Glutamatergic neuron (in vitro differentiated cells): ENCODE results near the gene TMEM250. TPM values are rescaled to one million over a fixed set of nuclear protein-coding genes. Genes with fewer than 3 reads are reported as not detected.

Source experiments
- DNase-seq: peaks from one replicate; pipeline ENCODE4 v3.0.0; 2022
- H3K27ac Mint-ChIP-seq: one replicate; pipeline ENCODE4 v1.8.0; 2020; ENCODE audit warnings: mild to moderate bottlenecking, mixed read lengths, inconsistent platforms; ENCODE audit not compliant: unreplicated experiment
- H3K27me3 Mint-ChIP-seq: one replicate; pipeline ENCODE4 v1.8.0; 2020; ENCODE audit warnings: mild to moderate bottlenecking, moderate library complexity, mixed read lengths, inconsistent platforms; ENCODE audit not compliant: unreplicated experiment
- H3K36me3 Mint-ChIP-seq: one replicate; pipeline ENCODE4 v1.8.0; 2020; ENCODE audit warnings: mild to moderate bottlenecking, mixed read lengths, inconsistent platforms; ENCODE audit not compliant: unreplicated experiment
- H3K4me1 Mint-ChIP-seq: one replicate; pipeline ENCODE4 v1.8.0; 2020; ENCODE audit warnings: mild to moderate bottlenecking, low read depth, mixed read lengths, inconsistent platforms; ENCODE audit not compliant: unreplicated experiment
- H3K4me3 Mint-ChIP-seq: one replicate; pipeline ENCODE4 v1.8.0; 2020; ENCODE audit warnings: mild to moderate bottlenecking, mixed read lengths, inconsistent platforms; ENCODE audit not compliant: unreplicated experiment
- H3K9me3 Mint-ChIP-seq: one replicate; pipeline ENCODE4 v1.8.0; 2020; ENCODE audit warnings: mild to moderate bottlenecking, moderate library complexity, mixed read lengths, inconsistent platforms; ENCODE audit not compliant: unreplicated experiment
- total RNA-seq: library from RNA; stranded (reverse); fragmentation: NEBNext Ultra II Directional; extraction: Animal tissue kit (Norgen Biotek cat#: 25700); gene quantifications from one replicate; pipeline ENCODE4 v1.2.1, GENCODE V29; 2021; ENCODE audit not compliant: unreplicated experiment
- TF ChIP-seq, protein P1 (sequence below): fragments of 200-600 bp; sonication (generic); IDR thresholded peaks from one replicate; pipeline ENCODE4 v1.5.0; 2021; ENCODE audit not compliant: partially characterized antibody, unreplicated experiment

The TMEM250 gene
- total RNA-seq, 1 donor from 2014 or later: 16.0 TPM

DNA sequence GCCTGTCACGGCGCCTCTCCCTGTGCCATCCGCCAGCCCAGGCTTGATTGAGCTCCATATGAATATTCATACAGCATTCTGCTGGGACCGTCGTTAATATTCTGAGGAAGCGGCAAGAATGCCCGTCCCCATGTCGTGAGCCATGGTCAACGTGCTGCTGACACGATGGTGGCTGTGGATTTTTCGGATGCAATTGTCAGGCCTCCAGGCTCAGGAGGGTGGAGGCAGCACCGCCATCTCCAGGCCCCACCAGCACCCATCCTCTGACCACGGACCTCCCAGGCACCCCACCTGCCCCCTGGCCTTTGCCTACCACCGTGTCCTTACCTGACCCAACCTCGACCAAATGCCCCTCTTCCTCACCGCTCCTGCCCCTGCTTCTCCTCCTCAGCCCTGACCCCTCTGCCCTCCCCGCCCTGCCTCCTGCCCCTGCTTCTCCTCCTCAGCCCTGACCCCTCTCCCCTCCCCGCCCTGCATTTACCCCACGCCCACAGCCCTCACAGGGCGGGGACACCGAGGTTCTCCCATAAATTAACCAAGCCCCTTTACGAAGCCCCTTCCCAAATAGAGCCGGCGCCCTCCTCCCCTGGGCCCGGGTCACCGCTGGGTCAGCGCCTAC, 9.9 kb downstream of the TMEM250 start:
- DNase-seq: no peak
- Mint-ChIP-seq H3K36me3 (no peaks in the 10 kb centered on the region), H3K4me1 (peaks cover 23% of the 10 kb centered on the region), H3K27ac (peak overlapping the region; percentile 43), H3K4me3 (peak overlapping the region; percentile 15), H3K9me3 (no peaks in the 10 kb centered on the region), H3K27me3 (peaks cover 4% of the 10 kb centered on the region)
- TF ChIP-seq, protein P1, sequence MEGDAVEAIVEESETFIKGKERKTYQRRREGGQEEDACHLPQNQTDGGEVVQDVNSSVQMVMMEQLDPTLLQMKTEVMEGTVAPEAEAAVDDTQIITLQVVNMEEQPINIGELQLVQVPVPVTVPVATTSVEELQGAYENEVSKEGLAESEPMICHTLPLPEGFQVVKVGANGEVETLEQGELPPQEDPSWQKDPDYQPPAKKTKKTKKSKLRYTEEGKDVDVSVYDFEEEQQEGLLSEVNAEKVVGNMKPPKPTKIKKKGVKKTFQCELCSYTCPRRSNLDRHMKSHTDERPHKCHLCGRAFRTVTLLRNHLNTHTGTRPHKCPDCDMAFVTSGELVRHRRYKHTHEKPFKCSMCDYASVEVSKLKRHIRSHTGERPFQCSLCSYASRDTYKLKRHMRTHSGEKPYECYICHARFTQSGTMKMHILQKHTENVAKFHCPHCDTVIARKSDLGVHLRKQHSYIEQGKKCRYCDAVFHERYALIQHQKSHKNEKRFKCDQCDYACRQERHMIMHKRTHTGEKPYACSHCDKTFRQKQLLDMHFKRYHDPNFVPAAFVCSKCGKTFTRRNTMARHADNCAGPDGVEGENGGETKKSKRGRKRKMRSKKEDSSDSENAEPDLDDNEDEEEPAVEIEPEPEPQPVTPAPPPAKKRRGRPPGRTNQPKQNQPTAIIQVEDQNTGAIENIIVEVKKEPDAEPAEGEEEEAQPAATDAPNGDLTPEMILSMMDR: no peak

DNA sequence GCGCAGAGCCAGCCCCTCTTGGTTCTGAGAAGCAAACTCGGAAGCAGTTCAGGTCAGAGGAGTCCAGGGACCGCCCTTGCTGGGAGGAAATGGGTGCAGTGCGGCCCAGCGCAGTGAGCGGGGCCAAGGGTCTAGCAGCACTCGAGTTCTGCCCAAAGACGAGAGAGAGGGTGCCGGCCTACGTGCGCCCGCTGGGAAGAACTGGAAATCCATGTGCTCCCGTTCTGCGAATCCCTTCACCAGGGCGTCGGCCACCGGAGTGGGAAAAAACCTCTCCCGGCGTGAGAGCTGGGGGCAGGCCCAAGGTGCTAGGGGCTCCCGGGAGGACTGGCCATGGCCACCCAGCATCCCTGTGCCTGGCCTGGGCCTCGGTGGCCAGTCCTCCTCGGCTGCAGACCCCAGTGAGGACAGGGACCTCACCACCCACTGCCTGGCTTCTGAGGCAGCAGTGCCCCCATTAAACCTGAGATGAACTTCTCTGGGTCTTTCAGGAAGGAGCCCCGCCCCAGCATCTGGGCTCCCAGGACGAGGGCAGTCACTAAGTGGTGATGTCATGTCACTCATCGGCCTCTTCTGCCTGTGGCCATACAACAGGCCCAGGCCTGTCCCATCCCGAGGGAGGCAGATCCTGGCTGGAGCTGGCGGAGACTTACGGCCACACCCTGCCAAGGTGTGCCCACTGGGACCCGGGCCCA, 10.6 kb downstream of the TMEM250 start:
- no peaks in the 10 kb centered on the region for H3K9me3 Mint-ChIP-seq
- H3K27me3 Mint-ChIP-seq: peaks cover 4% of the 10 kb centered on the region
- TF ChIP-seq, protein P1: no peak
- peak overlapping the region; percentile 68 for H3K27ac Mint-ChIP-seq
- peak; percentile 71 for DNase-seq
- peaks cover 23% of the 10 kb centered on the region for H3K4me1 Mint-ChIP-seq
- H3K4me3 Mint-ChIP-seq: peak overlapping the region; percentile 15
- H3K36me3 Mint-ChIP-seq: no peaks in the 10 kb centered on the region

DNA sequence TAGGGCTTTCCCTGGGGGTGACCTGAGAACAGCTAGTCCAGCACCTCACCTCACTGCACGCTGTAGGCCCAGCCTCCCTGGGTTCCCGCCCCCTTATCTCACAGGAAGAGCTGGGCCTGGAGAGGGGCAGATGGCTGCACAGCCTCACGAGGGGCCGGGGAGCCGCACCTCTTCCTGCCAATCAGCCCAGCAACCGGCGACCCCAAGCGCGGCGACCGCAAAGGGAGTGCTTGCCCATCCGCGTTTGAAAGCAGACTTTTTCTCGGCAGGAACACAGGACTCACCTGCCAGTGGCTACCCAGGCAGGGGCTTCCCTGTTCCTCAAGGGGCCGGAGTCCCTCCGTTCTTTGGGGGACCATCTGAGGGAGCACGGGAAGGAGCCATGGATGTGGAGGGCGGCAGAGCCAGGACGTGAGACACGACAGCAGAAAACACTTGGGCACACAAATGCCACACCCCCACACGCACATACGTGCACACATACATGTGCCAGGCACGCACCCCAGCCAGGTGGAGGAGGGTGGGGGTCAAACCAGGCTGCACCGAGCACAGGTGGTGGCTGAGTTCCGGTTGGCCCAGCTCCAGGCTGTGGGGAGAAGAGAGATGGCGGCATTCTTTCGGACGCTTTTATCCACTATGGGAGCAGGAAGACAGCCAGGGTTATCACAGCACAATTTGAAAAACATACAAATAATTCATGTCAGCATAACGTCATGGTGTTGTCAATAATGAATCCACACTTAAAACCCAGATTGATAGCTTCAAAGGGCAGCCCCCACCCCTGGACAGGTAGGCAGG, 11.3 kb downstream of the TMEM250 start:
- Mint-ChIP-seq H3K4me1 (peaks cover 23% of the 10 kb centered on the region), H3K4me3 (no peak overlapping the region), H3K27ac (peak overlapping the region; percentile 68)

DNA sequence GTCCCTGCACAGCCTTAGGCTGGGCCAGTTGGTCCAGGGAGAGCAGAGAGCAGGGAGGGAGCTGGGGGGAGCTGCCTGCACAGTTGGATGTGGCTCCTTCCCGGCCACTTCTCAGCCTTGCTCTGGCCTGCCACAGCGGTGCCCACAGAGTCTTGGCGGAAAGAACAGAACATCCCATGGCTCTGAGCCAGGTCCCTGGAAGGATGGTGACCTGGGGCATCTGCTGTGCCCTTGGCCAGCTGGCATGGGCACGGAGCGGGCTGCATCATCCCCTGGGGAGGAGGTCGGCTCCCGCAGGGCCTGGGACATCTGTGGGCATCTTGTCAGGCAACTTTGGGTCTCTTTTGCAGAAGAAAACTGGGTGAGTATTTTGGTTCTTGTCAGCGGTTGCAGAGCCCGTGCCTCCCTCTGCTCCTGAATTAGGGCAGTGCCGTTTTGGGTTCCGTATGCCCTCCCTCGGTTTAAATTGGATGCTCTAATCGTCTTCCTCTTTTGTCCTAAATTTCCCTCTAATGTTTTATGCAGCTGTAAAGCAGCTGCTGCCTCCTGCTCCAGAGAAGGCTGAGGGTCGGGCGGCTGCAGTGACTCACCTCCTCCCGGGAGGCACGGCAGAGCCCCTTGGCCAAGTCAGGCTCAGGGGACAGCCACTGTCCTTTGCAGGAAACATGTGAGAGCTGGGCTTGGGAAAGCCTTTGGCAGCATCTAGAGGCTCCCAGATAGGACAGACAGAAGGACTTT, 13.1 kb downstream of the TMEM250 start:
- Mint-ChIP-seq H3K9me3 (no peaks in the 10 kb centered on the region), H3K27ac (peak overlapping the region; percentile 85)

More for the DNA sequence above, 11.3 kb downstream of the TMEM250 start:
- TF ChIP-seq, protein P1: no peak
- H3K36me3 Mint-ChIP-seq: no peaks in the 10 kb centered on the region
- H3K9me3 Mint-ChIP-seq: no peaks in the 10 kb centered on the region
- peaks cover 4% of the 10 kb centered on the region for H3K27me3 Mint-ChIP-seq
- DNase-seq: no peak

More for the DNA sequence above, 13.1 kb downstream of the TMEM250 start:
- DNase-seq: no peak
- H3K27me3 Mint-ChIP-seq: peaks cover 4% of the 10 kb centered on the region
- no peaks in the 10 kb centered on the region for H3K36me3 Mint-ChIP-seq
- peak overlapping the region; percentile 32 for H3K4me3 Mint-ChIP-seq
- TF ChIP-seq, protein P1: no peak
- H3K4me1 Mint-ChIP-seq: peaks cover 23% of the 10 kb centered on the region
